Esophagus muscularis mucosa (tissue), 4 donors: Measurements from ENCODE around the gene MEFV. TPM values are rescaled to one million over a fixed set of nuclear protein-coding genes. Genes with fewer than 3 reads are reported as not detected.
"Not testable (repeated sequence)": the region's sequence is repeated elsewhere in the genome, so short reads cannot be mapped to it uniquely, and the experiment has no call there.

Source experiments
- DNase-seq: peaks from one replicate; pipeline ENCODE4 v3.0.0-alpha.2; 2017; ENCODE audit errors: extremely low spot score
- H3K27ac ChIP-seq, 4 donors: fragments of 200-600 bp; sonication (generic); replicated peaks in 1 of 4; 1 replicate in 3 of 4; 2 replicates in 1 of 4; pipeline ENCODE4 v1.5.1; 2016 to 2019; ENCODE audit warnings: mild to moderate bottlenecking in 1 of 4
- H3K27me3 ChIP-seq, 4 donors: fragments of 200-600 bp; sonication (generic); one replicate each; pipeline versions ENCODE4 v1.5.1 to v1.6.0; 2016 to 2019
- H3K36me3 ChIP-seq, 4 donors: fragments of 200-600 bp; sonication (generic); one replicate each; pipeline ENCODE4 v1.5.1; 2016 to 2019
- H3K4me1 ChIP-seq, 4 donors: fragments of 200-600 bp; sonication (generic); one replicate each; pipeline ENCODE4 v1.5.1; 2016 to 2019
- H3K4me3 ChIP-seq, 4 donors: fragments of 200-600 bp; sonication (generic); 1 replicate in 2 of 4; 2 replicates in 2 of 4; pipeline ENCODE4 v1.5.1; 2016 to 2019; ENCODE audit warnings: mild to moderate bottlenecking in 4 of 4, moderate library complexity in 1 of 4
- H3K9me3 ChIP-seq, 4 donors: fragments of 200-600 bp; sonication (generic); 1 replicate in 3 of 4; 2 replicates in 1 of 4; pipeline ENCODE4 v1.5.1; 2016 to 2019
- CTCF ChIP-seq, 3 experiments: fragments of 200-600 bp in 2 of 3; fragments of 450-650 bp in 1 of 3; sonication (generic) in 2 of 3; IDR thresholded peaks; one replicate each; pipeline ENCODE4 v1.5.1; 2017 to 2019; ENCODE audit warnings: antibody characterized with exemption in 3 of 3, mild to moderate bottlenecking in 2 of 3, moderate library complexity in 1 of 3
- EP300 ChIP-seq: sonication (generic); formaldehyde crosslinking; IDR thresholded peaks from one replicate; pipeline ENCODE4 v1.6.1; 2017; ENCODE audit warnings: antibody characterized with exemption
- POLR2A ChIP-seq: fragments of 450-650 bp; IDR thresholded peaks from one replicate; pipeline ENCODE4 v1.6.1; 2017; ENCODE audit warnings: antibody characterized with exemption, moderate library complexity, mild to moderate bottlenecking, low read depth
- POLR2AphosphoS5 ChIP-seq, 2 donors: sonication (generic); formaldehyde crosslinking; IDR thresholded peaks; one replicate each; pipeline ENCODE4 v1.6.1; 2017; ENCODE audit warnings: antibody characterized with exemption in 2 of 2
- WGBS: methylation state at CpG from one replicate; pipeline ENCODE4 v1.1.5; 2018; 5-methylcytosine and 5-hydroxymethylcytosine counted together
- intact Hi-C: fragments of 100-400 bp; cut with DNase I; formaldehyde crosslinking; loops from one replicate; pipeline ENCODE4 v1.15.1; 2023
- total RNA-seq, 4 donors: library from RNA; depleted of rRNA; stranded (reverse); fragments of >200 nt; gene quantifications; one replicate each; pipeline versions ENCODE4 v1.1.0 to v1.2.1, GENCODE V29; 2016

The MEFV gene
- total RNA-seq, 4 donors from 2014 or later, result 1.2 to 4.0 (median 1.5) TPM

- no peaks in the 10 kb centered on the region for H3K4me1 ChIP-seq
- WGBS, result 64% methylated on average over 19 of the region's 19 CpGs
- H3K27me3 ChIP-seq, result peaks cover 0 to 46% (median 0%) of the 10 kb centered on the region in 4 donors
- intact Hi-C loops, result no loop called here
- H3K36me3 ChIP-seq, result no peaks in the 10 kb centered on the region
- H3K27ac ChIP-seq, result no peak overlapping the region
- H3K4me3 ChIP-seq, result no peak overlapping the region
- H3K9me3 ChIP-seq, result peaks cover 0 to 34% (median 21%) of the 10 kb centered on the region in 4 donors
- TF ChIP-seq EP300 (no peak), CTCF (IDR thresholded peaks at IDR 0.05) (no peak), POLR2A (no peak), POLR2AphosphoS5 (IDR thresholded peaks at IDR 0.05) (no peak)
- no peak for DNase-seq
Observed at GRCh38 chr16:3207086-3207953, 49.1 kb downstream of the MEFV start.

- H3K36me3 ChIP-seq, H3K27ac ChIP-seq, DNase-seq, H3K4me3 ChIP-seq, H3K4me1 ChIP-seq, intact Hi-C loops: not testable (repeated sequence)
- peaks cover 0 to 38% (median 0%) of the 10 kb centered on the region in 4 donors for H3K27me3 ChIP-seq
- 59% methylated on average over 3 of the region's 3 CpGs for WGBS
- peaks cover 0 to 34% (median 21%) of the 10 kb centered on the region in 4 donors for H3K9me3 ChIP-seq
Observed at GRCh38 chr16:3205939-3206338, 50.5 kb downstream of the MEFV start.

- TF ChIP-seq POLR2AphosphoS5 (IDR thresholded peaks at IDR 0.05), result no peak
- TF ChIP-seq CTCF (IDR thresholded peaks at IDR 0.05), result no peak
- no peak for TF ChIP-seq POLR2A
- TF ChIP-seq EP300, result no peak
- Histone ChIP-seq H3K4me1 (no peaks in the 10 kb centered on the region), H3K27me3 (peaks cover 0 to 45% (median 0%) of the 10 kb centered on the region in 4 donors), H3K36me3 (no peaks in the 10 kb centered on the region), H3K4me3 (no peak overlapping the region), H3K27ac (no peak overlapping the region), H3K9me3 (peaks cover 0 to 34% (median 19%) of the 10 kb centered on the region in 4 donors)
- intact Hi-C loops, result no loop called here
- DNase-seq, result no peak
- WGBS, result 62% methylated on average over 5 of the region's 6 CpGs
Observed at GRCh38 chr16:3202903-3203539, 53.4 kb downstream of the MEFV start.

GRCh38 chr16:3198334-3199072 lies 57.9 kb downstream of the MEFV start:
- no peaks in the 10 kb centered on the region for H3K4me1 ChIP-seq
- intact Hi-C loops, result no loop called here
- TF ChIP-seq POLR2AphosphoS5 (IDR thresholded peaks at IDR 0.05) (no peak), POLR2A (no peak), CTCF (IDR thresholded peaks at IDR 0.05) (no peak), EP300 (no peak)
- H3K4me3 ChIP-seq, result no peak overlapping the region
- WGBS, result 78% methylated on average over 13 of the region's 13 CpGs
- no peak overlapping the region for H3K27ac ChIP-seq
- H3K9me3 ChIP-seq, result peaks cover 0 to 2% (median 0%) of the 10 kb centered on the region in 4 donors
- H3K36me3 ChIP-seq, result no peaks in the 10 kb centered on the region
- H3K27me3 ChIP-seq, result peaks cover 0 to 69% (median 29%) of the 10 kb centered on the region in 4 donors
- no peak for DNase-seq

GRCh38 chr16:3197694-3198333 lies 58.6 kb downstream of the MEFV start:
- peaks cover 0 to 69% (median 36%) of the 10 kb centered on the region in 4 donors for H3K27me3 ChIP-seq
- H3K4me1 ChIP-seq, H3K36me3 ChIP-seq, intact Hi-C loops, DNase-seq, H3K9me3 ChIP-seq, H3K27ac ChIP-seq, H3K4me3 ChIP-seq: not testable (repeated sequence)
- 50% methylated on average over 3 of the region's 3 CpGs for WGBS
